NT2/D1 (cell line): ENCODE results near the gene DNAH11.

ENCODE experiments used
- SUZ12 ChIP-seq: IDR thresholded peaks from 2 replicates; pipeline ENCODE4 v1.6.1; 2011; ENCODE audit not compliant: insufficient read length, insufficient read depth; ENCODE audit errors: extremely low read depth
- YY1 ChIP-seq: IDR thresholded peaks from 2 replicates; pipeline ENCODE4 v1.6.1; 2011; ENCODE audit not compliant: insufficient read length, insufficient read depth
- ZNF274 ChIP-seq: IDR thresholded peaks from 2 replicates; pipeline ENCODE4 v1.6.1; 2011; ENCODE audit warnings: mild to moderate bottlenecking, low read depth, low read length

DNA sequence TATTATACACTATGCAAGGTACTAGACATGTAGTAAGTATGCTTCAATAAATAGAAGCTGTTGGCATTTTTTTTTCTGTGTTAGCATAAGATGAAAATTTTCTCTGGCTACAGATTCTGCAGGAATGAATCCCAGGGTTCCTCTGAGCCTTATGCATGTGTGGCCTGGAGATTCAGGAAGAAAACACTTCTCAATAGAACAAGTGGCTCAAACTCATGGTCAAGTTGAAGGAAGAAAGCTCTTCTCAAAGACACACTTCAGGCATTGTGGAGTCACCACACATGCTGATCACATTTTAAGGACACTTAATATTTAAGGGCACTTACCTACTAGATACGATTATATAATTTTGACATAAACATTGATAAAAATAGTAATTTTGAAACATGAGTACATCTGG lies 19.5 kb downstream of the DNAH11 start:
- no peak for TF ChIP-seq ZNF274
- no peak for TF ChIP-seq YY1
- no peak for TF ChIP-seq SUZ12
